GM23338 (cell line): Measurements from ENCODE around the gene ELOVL2. TPM values are rescaled to one million over a fixed set of nuclear protein-coding genes. Genes with fewer than 3 reads are reported as not detected.

Experiments
- ATAC-seq: fragments of 200-7000 bp; cut with Tn5 transposase; 3 replicates; pipeline ENCODE4 v1.9.1; 2020
- DNase-seq: peaks from one replicate; pipeline ENCODE4 v3.0.0-alpha.2; 2015; ENCODE audit warnings: low spot score
- H2AFZ ChIP-seq: fragments of 200-600 bp; sonication (generic); 2 replicates; pipeline ENCODE4 v1.8.0; 2016; ENCODE audit warnings: antibody characterized with exemption, mild to moderate bottlenecking, moderate library complexity
- H3F3A ChIP-seq: fragments of 200-600 bp; sonication (generic); replicated peaks from 2 replicates; pipeline ENCODE4 v1.8.0; 2017; ENCODE audit warnings: antibody characterized with exemption, mixed run types, low read depth
- H3K27ac ChIP-seq: fragments of 200-600 bp; sonication (generic); 2 replicates; pipeline ENCODE4 v1.6.1; 2016; ENCODE audit warnings: low read depth
- H3K27me3 ChIP-seq: fragments of 200-600 bp; sonication (generic); 2 replicates; pipeline ENCODE4 v1.8.0; 2016; ENCODE audit warnings: mild to moderate bottlenecking, mixed run types, moderate library complexity; ENCODE audit not compliant: insufficient read depth
- H3K36me3 ChIP-seq: fragments of 200-600 bp; sonication (generic); 2 replicates; pipeline ENCODE4 v1.8.0; 2016; ENCODE audit warnings: mild to moderate bottlenecking; ENCODE audit not compliant: insufficient read depth
- H3K4me1 ChIP-seq: fragments of 200-600 bp; sonication (generic); 2 replicates; pipeline ENCODE4 v1.8.0; 2016; ENCODE audit warnings: mild to moderate bottlenecking, moderate library complexity; ENCODE audit not compliant: insufficient read depth
- H3K4me2 ChIP-seq: fragments of 200-600 bp; sonication (generic); 2 replicates; pipeline ENCODE4 v1.7.1; 2017; ENCODE audit warnings: mixed run types
- H3K4me3 ChIP-seq: fragments of 200-600 bp; sonication (generic); 2 replicates; pipeline ENCODE4 v1.6.1; 2016; ENCODE audit warnings: mixed run types
- H3K79me2 ChIP-seq: fragments of 200-600 bp; sonication (generic); replicated peaks from 2 replicates; pipeline ENCODE4 v1.8.0; 2017; ENCODE audit warnings: mild to moderate bottlenecking; ENCODE audit not compliant: insufficient read depth
- H3K9me2 ChIP-seq: fragments of 200-600 bp; sonication (generic); 2 replicates; pipeline ENCODE4 v1.8.0; 2017; ENCODE audit not compliant: insufficient read depth
- H4K20me1 ChIP-seq: fragments of 200-600 bp; sonication (generic); replicated peaks from 2 replicates; pipeline ENCODE4 v1.8.0; 2017; ENCODE audit warnings: mild to moderate bottlenecking; ENCODE audit not compliant: insufficient read depth
- H3K27ac Mint-ChIP-seq: 2 replicates; pipeline ENCODE4 v1.8.0; 2020; ENCODE audit warnings: inconsistent platforms, mild to moderate bottlenecking, moderate library complexity, mixed read lengths
- H3K27me3 Mint-ChIP-seq: 3 replicates; pipeline ENCODE4 v1.8.0; 2022; ENCODE audit warnings: low read depth, mild to moderate bottlenecking, moderate library complexity, mixed read lengths, inconsistent platforms; ENCODE audit not compliant: insufficient read depth, poor library complexity
- H3K36me3 Mint-ChIP-seq: 3 replicates; pipeline ENCODE4 v1.8.0; 2021; ENCODE audit warnings: low read depth, mild to moderate bottlenecking, inconsistent platforms, moderate library complexity, mixed read lengths
- H3K4me1 Mint-ChIP-seq: 3 replicates; pipeline ENCODE4 v1.8.0; 2020; ENCODE audit warnings: mild to moderate bottlenecking, inconsistent platforms, mixed read lengths
- H3K4me3 Mint-ChIP-seq: 3 replicates; pipeline ENCODE4 v1.8.0; 2021; ENCODE audit warnings: moderate library complexity, mild to moderate bottlenecking, inconsistent platforms, mixed read lengths
- H3K9me3 Mint-ChIP-seq: 3 replicates; pipeline ENCODE4 v1.8.0; 2020; ENCODE audit warnings: moderate library complexity, mild to moderate bottlenecking, inconsistent platforms, mixed read lengths
- CREB1 ChIP-seq: fragments of 250-450 bp; sonication (Bioruptor Pico); IDR thresholded peaks from 2 replicates; pipeline ENCODE4 v1.5.0; 2020; ENCODE audit warnings: low read depth, mild to moderate bottlenecking, moderate library complexity
- EZH2 ChIP-seq: fragments of 200-600 bp; sonication (generic); IDR thresholded peaks from one replicate; pipeline ENCODE4 v1.8.0; 2017; ENCODE audit warnings: antibody characterized with exemption, mild to moderate bottlenecking, low read depth; ENCODE audit not compliant: unreplicated experiment
- JUNB ChIP-seq: IDR thresholded peaks from one replicate; pipeline ENCODE4 v1.6.1; 2016; ENCODE audit warnings: antibody characterized with exemption; ENCODE audit not compliant: unreplicated experiment
- NANOG ChIP-seq: IDR thresholded peaks from 2 replicates; pipeline ENCODE4 v1.6.1; 2016; ENCODE audit warnings: antibody characterized with exemption, borderline replicate concordance
- POLR2AphosphoS5 ChIP-seq: IDR thresholded peaks from 2 replicates; pipeline ENCODE4 v1.6.1; 2016; ENCODE audit warnings: antibody characterized with exemption, low read depth
- REST ChIP-seq: IDR thresholded peaks from one replicate; pipeline ENCODE4 v1.6.1; 2018; ENCODE audit warnings: antibody characterized with exemption; ENCODE audit not compliant: unreplicated experiment
- polyA plus RNA-seq: library from polyadenylated mRNA; unstranded; fragments of >200 nt; fragmentation: Nextera tagmentation; extraction: Ambion mirVana; gene quantifications from 2 replicates; pipeline ENCODE4 v1.2.1, GENCODE V29; 2016
- total RNA-seq: library from RNA; depleted of rRNA; stranded (reverse); fragments of >200 nt; shearing (Covaris generic); gene quantifications from 2 replicates; pipeline ENCODE4 v1.2.3, GENCODE V29; 2014
- TF ChIP-seq, protein P1 (sequence below), 2 experiments: fragments of 200-600 bp in 1 of 2; sonication (generic) in 1 of 2; conservative IDR thresholded peaks; 2 replicates each; pipeline versions ENCODE4 v1.5.1 to v1.6.1; 2016 to 2017; ENCODE audit warnings: antibody characterized with exemption in 2 of 2, low read depth in 2 of 2, mild to moderate bottlenecking in 2 of 2, moderate library complexity in 1 of 2
- TF ChIP-seq, protein P2 (sequence below): fragments of 250-450 bp; sonication (Bioruptor Pico); IDR thresholded peaks from 2 replicates; pipeline ENCODE4 v1.5.0; 2020; ENCODE audit warnings: mild to moderate bottlenecking, moderate library complexity

ELOVL2 gene
- total and polyA plus RNA-seq, 2 experiments from 2014 or later = 1.2 to 1.6 TPM

DNA sequence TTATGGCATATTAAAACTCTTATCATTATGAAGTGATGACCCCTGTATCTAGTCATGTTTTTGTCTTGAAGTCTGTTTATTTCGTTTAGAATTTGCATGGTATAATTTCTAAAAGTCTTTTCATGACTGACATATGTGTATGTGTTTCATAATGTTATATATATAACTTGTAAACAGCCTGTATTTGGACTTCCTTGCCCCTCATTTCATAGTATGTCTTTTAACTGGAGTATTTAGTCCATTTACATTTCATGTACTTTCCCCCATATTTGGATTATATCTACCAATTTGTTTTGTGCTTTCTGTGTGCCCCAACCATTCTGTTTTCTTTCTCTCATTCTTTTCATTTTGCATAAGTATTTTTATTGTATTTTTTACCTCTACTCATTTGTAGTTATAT lies 98.3 kb downstream of the ELOVL2 start:
- Mint-ChIP-seq H3K27ac (no peak overlapping the region), H3K9me3 (no peaks in the 10 kb centered on the region), H3K36me3 (no peaks in the 10 kb centered on the region), H3K27me3 (peaks cover 2% of the 10 kb centered on the region), H3K4me3 (no peak overlapping the region), H3K4me1 (no peaks in the 10 kb centered on the region)
- ATAC-seq (no peak), DNase-seq (no peak)
- H3K4me2 ChIP-seq = no peak overlapping the region
- H4K20me1 ChIP-seq = no peaks in the 10 kb centered on the region
- TF ChIP-seq POLR2AphosphoS5 (no peak), NANOG (no peak), REST (no peak)
- no peaks in the 10 kb centered on the region for H3K79me2 ChIP-seq
- H3K36me3 ChIP-seq = no peaks in the 10 kb centered on the region
- H3K9me2 ChIP-seq = no peaks in the 10 kb centered on the region
- H3K27me3 ChIP-seq = no peaks in the 10 kb centered on the region
- no peaks in the 10 kb centered on the region for H3K4me1 ChIP-seq
- no peak overlapping the region for H3K4me3 ChIP-seq
- no peak overlapping the region for H3K27ac ChIP-seq
- no peaks in the 10 kb centered on the region for H3F3A ChIP-seq
- H2AFZ ChIP-seq = no peak overlapping the region

DNA sequence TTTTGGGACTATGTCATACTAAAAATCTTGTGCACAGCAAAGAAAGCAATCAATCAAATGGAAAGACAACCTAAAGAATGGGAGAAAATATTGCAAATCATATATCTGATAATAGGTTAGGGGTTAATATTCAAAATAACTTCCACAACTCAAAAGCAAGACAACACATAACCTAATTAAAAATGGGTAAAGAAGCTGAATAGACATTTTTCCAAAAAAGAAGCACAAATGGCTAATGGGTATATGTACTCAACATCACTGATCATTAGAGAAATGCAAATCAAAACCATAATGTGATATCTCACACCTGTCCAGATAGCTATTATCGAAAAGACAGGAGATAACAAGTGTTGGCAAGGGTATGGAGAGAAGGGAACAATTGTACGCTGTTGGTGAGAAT lies 104.3 kb downstream of the ELOVL2 start:
- H3K4me3 ChIP-seq = no peak overlapping the region
- H3K79me2 ChIP-seq = no peaks in the 10 kb centered on the region
- H3K27me3 ChIP-seq = no peaks in the 10 kb centered on the region
- DNase-seq (no peak), ATAC-seq (no peak)
- no peaks in the 10 kb centered on the region for H3K9me2 ChIP-seq
- H3K4me2 ChIP-seq = no peak overlapping the region
- 0 out of 2 replicates have a peak, but pooled peaks cover 4% of the 10 kb centered on the region for H3K36me3 ChIP-seq
- no peak overlapping the region for H3K27ac ChIP-seq
- H4K20me1 ChIP-seq = no peaks in the 10 kb centered on the region
- Mint-ChIP-seq H3K36me3 (no peaks in the 10 kb centered on the region), H3K27me3 (no peaks in the 10 kb centered on the region), H3K9me3 (no peaks in the 10 kb centered on the region; the same call in 2 of the 3 replicates), H3K4me1 (no peaks in the 10 kb centered on the region), H3K4me3 (no peak overlapping the region), H3K27ac (no peak overlapping the region)
- H2AFZ ChIP-seq = no peak overlapping the region
- no peaks in the 10 kb centered on the region for H3K4me1 ChIP-seq
- H3F3A ChIP-seq = no peaks in the 10 kb centered on the region
- TF ChIP-seq NANOG (no peak), EZH2 (no peak), CREB1 (CRISPR knock-in tag) (no peak), POLR2AphosphoS5 (no peak), JUNB (no peak)
- TF ChIP-seq, protein P1, sequence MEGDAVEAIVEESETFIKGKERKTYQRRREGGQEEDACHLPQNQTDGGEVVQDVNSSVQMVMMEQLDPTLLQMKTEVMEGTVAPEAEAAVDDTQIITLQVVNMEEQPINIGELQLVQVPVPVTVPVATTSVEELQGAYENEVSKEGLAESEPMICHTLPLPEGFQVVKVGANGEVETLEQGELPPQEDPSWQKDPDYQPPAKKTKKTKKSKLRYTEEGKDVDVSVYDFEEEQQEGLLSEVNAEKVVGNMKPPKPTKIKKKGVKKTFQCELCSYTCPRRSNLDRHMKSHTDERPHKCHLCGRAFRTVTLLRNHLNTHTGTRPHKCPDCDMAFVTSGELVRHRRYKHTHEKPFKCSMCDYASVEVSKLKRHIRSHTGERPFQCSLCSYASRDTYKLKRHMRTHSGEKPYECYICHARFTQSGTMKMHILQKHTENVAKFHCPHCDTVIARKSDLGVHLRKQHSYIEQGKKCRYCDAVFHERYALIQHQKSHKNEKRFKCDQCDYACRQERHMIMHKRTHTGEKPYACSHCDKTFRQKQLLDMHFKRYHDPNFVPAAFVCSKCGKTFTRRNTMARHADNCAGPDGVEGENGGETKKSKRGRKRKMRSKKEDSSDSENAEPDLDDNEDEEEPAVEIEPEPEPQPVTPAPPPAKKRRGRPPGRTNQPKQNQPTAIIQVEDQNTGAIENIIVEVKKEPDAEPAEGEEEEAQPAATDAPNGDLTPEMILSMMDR (conservative IDR thresholded peaks at IDR 0.05; ENCODE audit: low read depth in 2 of 2) = no peak
- TF ChIP-seq, protein P2, sequence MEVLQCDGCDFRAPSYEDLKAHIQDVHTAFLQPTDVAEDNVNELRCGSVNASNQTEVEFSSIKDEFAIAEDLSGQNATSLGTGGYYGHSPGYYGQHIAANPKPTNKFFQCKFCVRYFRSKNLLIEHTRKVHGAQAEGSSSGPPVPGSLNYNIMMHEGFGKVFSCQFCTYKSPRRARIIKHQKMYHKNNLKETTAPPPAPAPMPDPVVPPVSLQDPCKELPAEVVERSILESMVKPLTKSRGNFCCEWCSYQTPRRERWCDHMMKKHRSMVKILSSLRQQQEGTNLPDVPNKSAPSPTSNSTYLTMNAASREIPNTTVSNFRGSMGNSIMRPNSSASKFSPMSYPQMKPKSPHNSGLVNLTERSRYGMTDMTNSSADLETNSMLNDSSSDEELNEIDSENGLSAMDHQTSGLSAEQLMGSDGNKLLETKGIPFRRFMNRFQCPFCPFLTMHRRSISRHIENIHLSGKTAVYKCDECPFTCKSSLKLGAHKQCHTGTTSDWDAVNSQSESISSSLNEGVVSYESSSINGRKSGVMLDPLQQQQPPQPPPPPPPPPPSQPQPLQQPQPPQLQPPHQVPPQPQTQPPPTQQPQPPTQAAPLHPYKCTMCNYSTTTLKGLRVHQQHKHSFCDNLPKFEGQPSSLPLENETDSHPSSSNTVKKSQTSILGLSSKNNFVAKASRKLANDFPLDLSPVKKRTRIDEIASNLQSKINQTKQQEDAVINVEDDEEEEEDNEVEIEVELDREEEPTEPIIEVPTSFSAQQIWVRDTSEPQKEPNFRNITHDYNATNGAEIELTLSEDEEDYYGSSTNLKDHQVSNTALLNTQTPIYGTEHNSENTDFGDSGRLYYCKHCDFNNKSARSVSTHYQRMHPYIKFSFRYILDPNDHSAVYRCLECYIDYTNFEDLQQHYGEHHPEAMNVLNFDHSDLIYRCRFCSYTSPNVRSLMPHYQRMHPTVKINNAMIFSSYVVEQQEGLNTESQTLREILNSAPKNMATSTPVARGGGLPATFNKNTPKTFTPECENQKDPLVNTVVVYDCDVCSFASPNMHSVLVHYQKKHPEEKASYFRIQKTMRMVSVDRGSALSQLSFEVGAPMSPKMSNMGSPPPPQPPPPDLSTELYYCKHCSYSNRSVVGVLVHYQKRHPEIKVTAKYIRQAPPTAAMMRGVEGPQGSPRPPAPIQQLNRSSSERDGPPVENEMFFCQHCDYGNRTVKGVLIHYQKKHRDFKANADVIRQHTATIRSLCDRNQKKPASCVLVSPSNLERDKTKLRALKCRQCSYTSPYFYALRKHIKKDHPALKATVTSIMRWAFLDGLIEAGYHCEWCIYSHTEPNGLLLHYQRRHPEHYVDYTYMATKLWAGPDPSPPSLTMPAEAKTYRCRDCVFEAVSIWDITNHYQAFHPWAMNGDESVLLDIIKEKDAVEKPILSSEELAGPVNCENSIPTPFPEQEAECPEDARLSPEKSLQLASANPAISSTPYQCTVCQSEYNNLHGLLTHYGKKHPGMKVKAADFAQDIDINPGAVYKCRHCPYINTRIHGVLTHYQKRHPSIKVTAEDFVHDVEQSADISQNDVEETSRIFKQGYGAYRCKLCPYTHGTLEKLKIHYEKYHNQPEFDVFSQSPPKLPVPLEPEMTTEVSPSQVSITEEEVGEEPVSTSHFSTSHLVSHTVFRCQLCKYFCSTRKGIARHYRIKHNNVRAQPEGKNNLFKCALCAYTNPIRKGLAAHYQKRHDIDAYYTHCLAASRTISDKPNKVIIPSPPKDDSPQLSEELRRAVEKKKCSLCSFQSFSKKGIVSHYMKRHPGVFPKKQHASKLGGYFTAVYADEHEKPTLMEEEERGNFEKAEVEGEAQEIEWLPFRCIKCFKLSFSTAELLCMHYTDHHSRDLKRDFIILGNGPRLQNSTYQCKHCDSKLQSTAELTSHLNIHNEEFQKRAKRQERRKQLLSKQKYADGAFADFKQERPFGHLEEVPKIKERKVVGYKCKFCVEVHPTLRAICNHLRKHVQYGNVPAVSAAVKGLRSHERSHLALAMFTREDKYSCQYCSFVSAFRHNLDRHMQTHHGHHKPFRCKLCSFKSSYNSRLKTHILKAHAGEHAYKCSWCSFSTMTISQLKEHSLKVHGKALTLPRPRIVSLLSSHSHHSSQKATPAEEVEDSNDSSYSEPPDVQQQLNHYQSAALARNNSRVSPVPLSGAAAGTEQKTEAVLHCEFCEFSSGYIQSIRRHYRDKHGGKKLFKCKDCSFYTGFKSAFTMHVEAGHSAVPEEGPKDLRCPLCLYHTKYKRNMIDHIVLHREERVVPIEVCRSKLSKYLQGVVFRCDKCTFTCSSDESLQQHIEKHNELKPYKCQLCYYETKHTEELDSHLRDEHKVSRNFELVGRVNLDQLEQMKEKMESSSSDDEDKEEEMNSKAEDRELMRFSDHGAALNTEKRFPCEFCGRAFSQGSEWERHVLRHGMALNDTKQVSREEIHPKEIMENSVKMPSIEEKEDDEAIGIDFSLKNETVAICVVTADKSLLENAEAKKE (CRISPR knock-in tag) = no peak
